B cell (primary cell): ENCODE results near the gene NKAIN2. TPM values are rescaled to one million over a fixed set of nuclear protein-coding genes. Genes with fewer than 3 reads are reported as not detected.

Experiments used
- ATAC-seq: fragments of 200-7000 bp; cut with Tn5 transposase; one replicate; pipeline ENCODE4 v1.10.0; 2021; ENCODE audit warnings: low read depth, mild to moderate bottlenecking, moderate number of reproducible peaks, moderate library complexity
- CTCF ChIA-PET: fragments of 350-600 bp; sonication (Branson Sonifier 250); formaldehyde crosslinking; loops from one replicate; lab custom pipeline; 2021; ENCODE audit warnings: antibody characterized with exemption, inconsistent platforms; lab: Charles Lee
- POLR2A ChIA-PET: fragments of 350-600 bp; sonication (Branson Sonifier 250); formaldehyde crosslinking; loops from one replicate; lab custom pipeline; 2021; ENCODE audit warnings: antibody characterized with exemption; lab: Charles Lee
- DNase-seq: peaks from one replicate; pipeline ENCODE4 v3.0.0; 2013
- H2AFZ ChIP-seq: 2 replicates; pipeline ENCODE4 v1.6.1; 2012; ENCODE audit warnings: mild to moderate bottlenecking, low read depth, low read length; ENCODE audit not compliant: insufficient read depth, poor library complexity, severe bottlenecking
- H3K27ac ChIP-seq, 2 donors: 1 replicate in 1 of 2; 2 replicates in 1 of 2; pipeline ENCODE4 v1.5.1; 2012 to 2013; ENCODE audit warnings: low read length in 2 of 2, mild to moderate bottlenecking in 2 of 2, moderate library complexity in 1 of 2
- H3K27me3 ChIP-seq, 4 experiments: fragments of 200-600 bp in 1 of 4; sonication (generic) in 1 of 4; replicated peaks in 1 of 4; 1 replicate in 2 of 4; 2 replicates in 2 of 4; pipeline versions ENCODE4 v1.6.1 to v1.7.0; 2013 to 2016; ENCODE audit warnings: low read length in 3 of 4, mild to moderate bottlenecking in 2 of 4, mixed read lengths in 1 of 4, moderate library complexity in 1 of 4; ENCODE audit not compliant: insufficient read depth in 4 of 4, control insufficient read depth in 3 of 4; ENCODE audit errors: control extremely low read depth in 1 of 4
- H3K36me3 ChIP-seq, 2 experiments: replicated peaks in 1 of 2; 1 replicate in 1 of 2; 2 replicates in 1 of 2; pipeline versions ENCODE4 v1.6.1 to v1.7.1; 2013; ENCODE audit warnings: low read length in 1 of 2; ENCODE audit not compliant: insufficient read depth in 2 of 2, control insufficient read depth in 1 of 2; ENCODE audit errors: control extremely low read depth in 1 of 2, extremely low read depth in 1 of 2
- H3K4me1 ChIP-seq, 2 donors: fragments of 200-600 bp in 1 of 2; sonication (generic) in 1 of 2; 1 replicate in 1 of 2; 2 replicates in 1 of 2; pipeline versions ENCODE4 v1.5.1 to v1.6.1; 2013 to 2017; ENCODE audit warnings: low read length in 2 of 2; ENCODE audit not compliant: control insufficient read depth in 2 of 2, insufficient read depth in 2 of 2
- H3K4me2 ChIP-seq: replicated peaks from 2 replicates; pipeline ENCODE3; 2012; ENCODE audit warnings: mild to moderate bottlenecking, low read depth, low read length; ENCODE audit not compliant: poor library complexity, severe bottlenecking
- H3K4me3 ChIP-seq, 5 experiments: fragments of 200-600 bp in 1 of 5; sonication (generic) in 1 of 5; 1 replicate in 3 of 5; 2 replicates in 2 of 5; pipeline versions ENCODE4 v1.5.1 to v1.7.0; 2011 to 2016; ENCODE audit warnings: low read length in 4 of 5, mild to moderate bottlenecking in 4 of 5, low read depth in 2 of 5, control low read depth in 1 of 5, moderate library complexity in 1 of 5; ENCODE audit not compliant: insufficient read depth in 1 of 5; ENCODE audit errors: control extremely low read depth in 1 of 5, extremely low read depth in 1 of 5
- H3K79me2 ChIP-seq: fragments of 200-600 bp; sonication (generic); one replicate; pipeline ENCODE4 v1.6.0; 2016; ENCODE audit warnings: low read length; ENCODE audit not compliant: control insufficient read depth, insufficient read depth
- H3K9ac ChIP-seq: fragments of 200-600 bp; sonication (generic); 2 replicates; pipeline ENCODE4 v1.6.1; 2017; ENCODE audit warnings: mild to moderate bottlenecking, low read length, moderate library complexity
- H3K9me3 ChIP-seq, 3 donors: one replicate each; pipeline versions ENCODE4 v1.6.1 to v1.7.1; 2013; ENCODE audit warnings: low read length in 2 of 3; ENCODE audit not compliant: control insufficient read depth in 2 of 3, insufficient read depth in 1 of 3; ENCODE audit errors: control extremely low read depth in 1 of 3
- H4K20me1 ChIP-seq: 2 replicates; pipeline ENCODE4 v1.6.0; 2012; ENCODE audit warnings: mild to moderate bottlenecking, low read length; ENCODE audit not compliant: insufficient read depth, control insufficient read depth, poor library complexity, severe bottlenecking
- H3K27ac Mint-ChIP-seq: one replicate; pipeline ENCODE4 v1.8.0; 2021; ENCODE audit warnings: mixed read lengths
- H3K27me3 Mint-ChIP-seq: one replicate; pipeline ENCODE4 v1.8.0; 2021; ENCODE audit warnings: mixed read lengths
- H3K4me1 Mint-ChIP-seq: one replicate; pipeline ENCODE4 v1.8.0; 2021; ENCODE audit warnings: mixed read lengths
- H3K4me3 Mint-ChIP-seq: one replicate; pipeline ENCODE4 v1.8.0; 2021; ENCODE audit warnings: mixed read lengths
- H3K9me3 Mint-ChIP-seq: one replicate; pipeline ENCODE4 v1.8.0; 2022; ENCODE audit warnings: mixed read lengths; ENCODE audit not compliant: insufficient read depth
- CTCF ChIP-seq: fragments of 200-600 bp; IDR thresholded peaks from one replicate; pipeline ENCODE4 v1.8.0; 2022; ENCODE audit warnings: antibody characterized with exemption, mild to moderate bottlenecking
- EZH2 ChIP-seq: IDR thresholded peaks from 2 replicates; pipeline ENCODE4 v1.6.1; 2012; ENCODE audit warnings: borderline replicate concordance, low read depth, mild to moderate bottlenecking, moderate library complexity, low read length; ENCODE audit not compliant: insufficient read depth, poor library complexity, severe bottlenecking
- WGBS: methylation state at CpG from one replicate; pipeline ENCODE4 v1.1.5; 2013; ENCODE audit warnings: missing lambda C conversion rate; ENCODE audit not compliant: insufficient coverage; 5-methylcytosine and 5-hydroxymethylcytosine counted together
- intact Hi-C: fragments of 100-400 bp; cut with micrococcal nuclease; formaldehyde crosslinking; loops from one replicate; pipeline ENCODE4 v1.10.0; 2022
- polyA plus RNA-seq: library from polyadenylated mRNA; depleted of rRNA; stranded (reverse); fragments of >200 nt; gene quantifications from 2 replicates; pipeline ENCODE4 v1.2.3, GENCODE V29; 2012
- total RNA-seq, 2 donors: library from RNA; stranded (reverse); fragments of 120-200 nt in 1 of 2; gene quantifications; 1 replicate in 1 of 2; 2 replicates in 1 of 2; pipeline versions ENCODE4 v1.2.3 to v1.2.4, GENCODE V29; 2013 to 2022

Gene NKAIN2
- total and polyA plus RNA-seq, 2 donors (not counting 1 experiment from before 2014, with no cell fraction given) = not detected

- no peaks in the 10 kb centered on the region for H3K4me1 ChIP-seq
Observed at GRCh38 chr6:123841067-123841896, 37.6 kb downstream of the NKAIN2 start.

More at GRCh38 chr6:123841067-123841896, 37.6 kb downstream of the NKAIN2 start:
- H3K27me3 ChIP-seq = no peaks in the 10 kb centered on the region
- no peak overlapping the region for H2AFZ ChIP-seq
- no peaks in the 10 kb centered on the region for H3K9me3 Mint-ChIP-seq
- intact Hi-C loops = no loop called here
- H4K20me1 ChIP-seq = no peaks in the 10 kb centered on the region
- H3K27ac ChIP-seq = no peak overlapping the region
- 28% methylated on average over 3 of the region's 6 CpGs for WGBS
- H3K4me1 Mint-ChIP-seq = no peaks in the 10 kb centered on the region
- H3K9ac ChIP-seq = no peak overlapping the region
- H3K4me3 Mint-ChIP-seq = no peak overlapping the region
- no peak overlapping the region for H3K27ac Mint-ChIP-seq
- H3K79me2 ChIP-seq = no peaks in the 10 kb centered on the region
- TF ChIP-seq EZH2 (no peak), CTCF (no peak)
- no peaks in the 10 kb centered on the region for H3K27me3 Mint-ChIP-seq
- CTCF ChIA-PET = no interaction called here
- POLR2A ChIA-PET = no interaction called here
- ATAC-seq = no peak
- no peak for DNase-seq
- no peaks in the 10 kb centered on the region for H3K36me3 ChIP-seq
- H3K4me2 ChIP-seq = no peak overlapping the region
- no peaks in the 10 kb centered on the region for H3K9me3 ChIP-seq
- no peak overlapping the region for H3K4me3 ChIP-seq
